ENCODE results near the gene SLC45A3.
"Not testable (repeated sequence)": the region's sequence is repeated elsewhere in the genome, so short reads cannot be mapped to it uniquely, and the experiment has no call there.

Gene SLC45A3, protein sequence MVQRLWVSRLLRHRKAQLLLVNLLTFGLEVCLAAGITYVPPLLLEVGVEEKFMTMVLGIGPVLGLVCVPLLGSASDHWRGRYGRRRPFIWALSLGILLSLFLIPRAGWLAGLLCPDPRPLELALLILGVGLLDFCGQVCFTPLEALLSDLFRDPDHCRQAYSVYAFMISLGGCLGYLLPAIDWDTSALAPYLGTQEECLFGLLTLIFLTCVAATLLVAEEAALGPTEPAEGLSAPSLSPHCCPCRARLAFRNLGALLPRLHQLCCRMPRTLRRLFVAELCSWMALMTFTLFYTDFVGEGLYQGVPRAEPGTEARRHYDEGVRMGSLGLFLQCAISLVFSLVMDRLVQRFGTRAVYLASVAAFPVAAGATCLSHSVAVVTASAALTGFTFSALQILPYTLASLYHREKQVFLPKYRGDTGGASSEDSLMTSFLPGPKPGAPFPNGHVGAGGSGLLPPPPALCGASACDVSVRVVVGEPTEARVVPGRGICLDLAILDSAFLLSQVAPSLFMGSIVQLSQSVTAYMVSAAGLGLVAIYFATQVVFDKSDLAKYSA

DNA sequence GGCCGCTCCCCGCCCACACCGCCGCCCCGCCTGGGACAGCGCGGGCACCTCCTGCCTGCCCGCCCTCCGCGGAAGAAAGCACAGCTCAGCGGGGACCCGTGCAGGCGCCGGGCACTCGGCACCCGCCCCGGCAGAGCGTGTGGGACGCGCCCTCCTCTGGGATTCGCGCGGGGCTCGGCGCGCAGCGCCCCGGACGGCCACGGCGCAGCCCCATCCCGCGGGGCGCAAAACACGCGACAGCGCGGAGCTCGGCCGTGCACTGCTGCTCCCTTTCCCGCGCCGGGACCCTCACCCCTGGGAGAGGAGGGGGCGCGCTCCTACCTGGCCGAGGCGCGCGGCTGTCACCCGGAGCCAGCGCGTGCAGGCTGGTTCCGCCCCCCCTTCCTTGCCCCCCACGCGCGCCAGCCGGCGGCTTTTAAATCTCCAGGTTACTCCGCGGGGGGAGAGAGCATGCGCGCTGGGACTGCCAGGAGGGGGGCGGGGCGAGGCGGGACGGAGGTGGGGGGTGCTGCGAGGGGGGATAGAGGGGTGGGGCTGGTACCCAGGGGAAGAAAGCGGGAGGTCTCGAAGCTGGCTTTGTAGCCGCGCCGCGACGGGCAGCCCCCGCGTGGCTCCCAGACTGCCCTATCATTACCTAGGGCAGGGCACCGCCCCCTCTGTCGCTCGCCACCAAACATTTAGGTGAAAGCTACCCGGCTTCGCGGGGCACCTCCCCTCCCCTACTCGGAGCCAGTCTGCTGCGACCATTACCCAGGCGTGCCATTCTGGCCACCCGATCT lies at the start of gene SLC45A3:
Gene SLC45A3, minus strand, starts transcription at position 437 of the 779 bp plus-strand sequence. CDS start 15,853 bp downstream, outside the sequence.
- Histone ChIP-seq H3K27ac (ENCODE audit: low read depth, low read length) (no peak within 1 kb of the TSS), H3K36me3 (ENCODE audit: control insufficient read depth, insufficient read depth, low read length) (no peaks in the 10 kb centered on the region), H3K27me3 (ENCODE audit: control insufficient read depth, insufficient read depth, low read length) (no peaks in the 10 kb centered on the region), H3K4me1 (ENCODE audit: control insufficient read depth, insufficient read depth, low read length) (no peaks in the 10 kb centered on the region), H3K4me3 (ENCODE audit: low read length) (peak within 1 kb of the TSS; percentile 71), H3K9ac (ENCODE audit: low read length) (no peak within 1 kb of the TSS)

DNA sequence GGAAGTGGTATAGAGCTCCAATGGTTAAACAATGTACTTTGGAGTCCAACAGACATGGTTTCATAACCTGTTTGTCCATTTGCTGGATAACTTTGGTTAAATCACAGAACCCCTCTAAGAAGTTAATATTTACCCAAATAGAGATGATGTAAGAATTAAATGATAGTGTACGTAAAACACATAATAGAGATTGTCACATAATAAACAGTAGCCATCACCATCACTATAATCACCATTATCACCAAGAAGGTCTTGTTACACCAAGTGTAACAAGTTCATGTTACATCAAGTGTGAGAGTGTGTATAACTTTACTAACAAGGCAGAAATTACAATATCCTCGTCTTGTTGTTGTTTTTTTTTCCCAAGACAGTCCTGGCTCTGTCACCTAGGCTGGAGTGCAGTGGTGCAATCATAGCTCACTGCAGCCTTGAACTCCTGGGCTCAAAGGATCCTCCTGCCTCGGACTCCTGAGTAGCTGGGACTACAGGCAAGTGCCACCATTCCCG lies 46.4 kb upstream of the SLC45A3 start:
- Histone ChIP-seq H3K36me3 (ENCODE audit: control insufficient read depth, insufficient read depth, low read length) (peaks cover 3% of the 10 kb centered on the region), H3K27ac (ENCODE audit: low read depth, low read length) (no peak overlapping the region), H3K9ac (ENCODE audit: low read length) (no peak overlapping the region), H3K27me3 (ENCODE audit: control insufficient read depth, insufficient read depth, low read length) (no peaks in the 10 kb centered on the region), H3K4me1 (ENCODE audit: control insufficient read depth, insufficient read depth, low read length) (no peaks in the 10 kb centered on the region), H3K4me3 (ENCODE audit: low read length) (no peak overlapping the region)

DNA sequence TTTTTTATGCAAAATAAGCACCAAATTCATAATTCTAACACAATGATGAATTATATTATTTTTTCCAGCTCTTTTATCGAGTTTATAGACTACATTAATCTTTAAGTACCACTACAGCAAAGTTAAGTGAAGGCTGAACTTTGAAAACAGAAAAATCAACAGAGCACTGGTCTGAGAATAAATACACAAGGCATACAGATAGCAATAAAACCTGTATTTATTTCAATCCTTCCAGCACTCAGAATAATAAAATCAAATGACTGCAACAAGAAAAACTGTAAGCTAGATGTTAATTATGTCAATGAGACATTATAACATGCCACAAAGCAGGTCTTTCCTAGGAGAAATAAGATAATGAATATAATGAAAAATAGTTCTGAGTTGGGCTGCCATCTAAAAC lies 45.2 kb upstream of the SLC45A3 start:
- H3K4me1 ChIP-seq (ENCODE audit: control insufficient read depth, insufficient read depth, low read length): no peaks in the 10 kb centered on the region
- no peak overlapping the region for H3K9ac ChIP-seq (ENCODE audit: low read length)
- H3K27me3 ChIP-seq (ENCODE audit: control insufficient read depth, insufficient read depth, low read length): no peaks in the 10 kb centered on the region
- H3K36me3 ChIP-seq (ENCODE audit: control insufficient read depth, insufficient read depth, low read length): peaks cover 6% of the 10 kb centered on the region
- no peak overlapping the region for H3K27ac ChIP-seq (ENCODE audit: low read depth, low read length)
- H3K4me3 ChIP-seq (ENCODE audit: low read length): no peak overlapping the region

DNA sequence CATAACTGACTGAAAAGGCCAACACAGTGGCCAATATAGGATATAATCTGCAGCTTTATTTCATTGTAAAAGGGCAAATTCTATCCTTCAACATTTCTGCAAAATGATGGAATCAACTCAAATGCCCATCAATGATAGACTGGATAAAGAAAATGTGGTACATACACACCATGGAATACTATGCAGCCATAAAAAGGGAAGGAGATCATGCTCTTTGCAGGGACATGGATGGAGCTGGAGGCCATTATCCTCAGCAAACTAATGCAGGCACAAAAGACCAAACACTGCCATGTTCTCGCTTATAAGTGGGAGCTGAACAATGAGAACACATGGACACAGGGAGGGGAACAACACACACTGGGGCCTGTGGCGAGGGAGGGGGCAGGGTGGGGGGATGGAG lies 40.4 kb upstream of the SLC45A3 start:
- peaks cover 16% of the 10 kb centered on the region for H3K36me3 ChIP-seq (ENCODE audit: control insufficient read depth, insufficient read depth, low read length)
- not testable (repeated sequence) for H3K9ac ChIP-seq (ENCODE audit: low read length); H3K27ac ChIP-seq (ENCODE audit: low read depth, low read length)

DNA sequence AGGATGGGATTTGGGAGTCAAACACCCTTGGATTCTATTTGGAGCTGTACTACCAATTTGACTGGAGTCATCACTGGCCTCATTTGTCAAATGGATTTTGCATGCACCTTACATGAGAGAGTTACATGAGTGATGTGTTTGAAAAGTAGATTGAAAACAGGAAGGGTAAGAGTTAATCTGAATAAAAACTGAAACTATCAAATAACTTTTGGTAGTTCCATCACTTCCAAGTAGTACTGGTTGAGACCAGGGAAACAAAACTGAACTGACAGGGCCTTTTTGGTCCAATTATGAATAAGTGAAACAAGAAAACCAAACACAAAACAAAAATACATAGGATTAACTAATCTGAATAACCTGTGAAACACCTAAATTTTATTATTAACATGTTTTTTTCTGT lies 39.5 kb upstream of the SLC45A3 start:
- Histone ChIP-seq H3K27me3 (ENCODE audit: control insufficient read depth, insufficient read depth, low read length) (no peaks in the 10 kb centered on the region), H3K9ac (ENCODE audit: low read length) (no peak overlapping the region), H3K27ac (ENCODE audit: low read depth, low read length) (no peak overlapping the region), H3K4me3 (ENCODE audit: low read length) (no peak overlapping the region), H3K4me1 (ENCODE audit: control insufficient read depth, insufficient read depth, low read length) (no peaks in the 10 kb centered on the region), H3K36me3 (ENCODE audit: control insufficient read depth, insufficient read depth, low read length) (peaks cover 23% of the 10 kb centered on the region)

More for the DNA sequence above, 40.4 kb upstream of the SLC45A3 start:
- H3K27me3 ChIP-seq (ENCODE audit: control insufficient read depth, insufficient read depth, low read length); H3K4me3 ChIP-seq (ENCODE audit: low read length); H3K4me1 ChIP-seq (ENCODE audit: control insufficient read depth, insufficient read depth, low read length): not testable (repeated sequence)

DNA sequence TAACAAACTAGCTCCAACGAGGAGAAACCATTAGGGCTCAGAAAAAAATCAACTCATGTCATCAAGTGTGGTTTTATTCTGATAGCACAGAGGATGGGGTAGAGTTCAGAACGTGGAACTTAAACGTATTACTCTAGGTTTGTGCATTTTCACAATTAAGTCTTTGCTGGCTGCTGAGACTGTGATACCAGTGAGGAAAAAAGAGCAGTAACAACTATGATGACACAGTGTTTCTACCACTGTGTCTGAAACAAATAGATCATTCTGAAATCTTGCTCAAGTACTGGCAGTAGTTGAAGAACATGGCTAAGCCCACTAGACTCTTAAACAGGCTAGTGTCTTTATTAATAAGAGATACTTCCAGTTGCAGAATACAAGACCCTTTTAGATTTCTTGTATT lies 38.7 kb upstream of the SLC45A3 start:
- no peaks in the 10 kb centered on the region for H3K4me1 ChIP-seq (ENCODE audit: control insufficient read depth, insufficient read depth, low read length)
- H3K36me3 ChIP-seq (ENCODE audit: control insufficient read depth, insufficient read depth, low read length): peaks cover 27% of the 10 kb centered on the region
- no peaks in the 10 kb centered on the region for H3K27me3 ChIP-seq (ENCODE audit: control insufficient read depth, insufficient read depth, low read length)
- no peak overlapping the region for H3K27ac ChIP-seq (ENCODE audit: low read depth, low read length)
- no peak overlapping the region for H3K9ac ChIP-seq (ENCODE audit: low read length)
- no peak overlapping the region for H3K4me3 ChIP-seq (ENCODE audit: low read length)

DNA sequence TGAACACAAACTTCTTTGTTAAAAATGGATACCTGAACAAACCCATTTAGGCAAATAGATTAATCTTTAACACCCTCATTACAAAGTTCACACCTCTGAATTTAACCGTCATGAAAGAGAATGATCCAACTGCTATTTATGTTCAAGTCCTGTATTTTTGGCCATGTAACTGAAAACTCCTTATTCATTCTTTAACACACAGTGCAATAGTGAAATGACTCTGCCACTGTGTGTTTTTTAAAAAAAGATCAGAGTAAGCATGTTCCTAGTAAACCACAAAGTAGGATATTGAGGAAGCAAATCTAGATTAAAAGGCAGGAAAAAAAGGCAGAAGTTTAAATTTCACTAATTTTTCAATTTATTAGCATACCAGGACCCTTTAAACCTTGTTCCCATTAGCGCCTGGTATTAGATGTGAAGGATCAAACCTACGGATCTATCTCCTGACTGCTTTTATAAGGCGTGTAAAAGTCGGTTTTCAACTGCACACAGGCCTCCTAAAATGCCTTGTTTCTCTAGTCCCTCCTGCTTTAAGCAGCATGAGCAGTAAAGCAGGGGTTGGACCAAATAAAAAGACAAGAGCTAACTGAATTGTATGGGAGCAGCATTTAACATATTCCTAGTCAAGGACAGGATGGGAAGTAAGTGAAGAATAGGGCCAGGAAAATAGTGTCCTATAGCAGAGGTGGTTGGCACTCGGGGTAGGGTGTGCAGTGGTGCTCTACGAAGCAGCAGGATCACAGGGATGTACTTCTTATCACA lies 36.2 kb upstream of the SLC45A3 start:
- H3K36me3 ChIP-seq (ENCODE audit: control insufficient read depth, insufficient read depth, low read length): peaks cover 27% of the 10 kb centered on the region
- H3K4me1 ChIP-seq (ENCODE audit: control insufficient read depth, insufficient read depth, low read length): no peaks in the 10 kb centered on the region
- H3K27me3 ChIP-seq (ENCODE audit: control insufficient read depth, insufficient read depth, low read length): no peaks in the 10 kb centered on the region
- no peak overlapping the region for H3K9ac ChIP-seq (ENCODE audit: low read length)
- no peak overlapping the region for H3K4me3 ChIP-seq (ENCODE audit: low read length)
- H3K27ac ChIP-seq (ENCODE audit: low read depth, low read length): no peak overlapping the region

DNA sequence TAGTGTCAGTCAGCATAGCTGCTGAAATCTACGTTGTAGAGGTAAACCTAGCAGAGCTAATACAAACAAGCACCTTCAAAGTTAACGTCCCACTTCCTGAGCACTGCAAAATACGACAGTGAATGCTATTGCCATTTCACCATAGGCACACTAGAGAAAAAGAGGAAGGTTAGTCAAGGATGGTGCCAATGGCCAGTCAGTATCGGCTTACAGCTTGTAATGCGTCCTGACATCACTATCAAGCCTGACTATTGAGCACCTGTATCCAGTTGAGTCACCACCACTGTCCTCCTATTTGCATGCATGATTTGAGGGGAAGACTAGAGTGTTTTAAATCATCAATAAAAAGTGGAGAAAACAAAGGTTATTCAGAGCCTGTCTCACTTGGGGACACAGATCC lies 35.3 kb upstream of the SLC45A3 start:
- H3K9ac ChIP-seq (ENCODE audit: low read length): no peak overlapping the region
- H3K27ac ChIP-seq (ENCODE audit: low read depth, low read length): no peak overlapping the region
- no peaks in the 10 kb centered on the region for H3K27me3 ChIP-seq (ENCODE audit: control insufficient read depth, insufficient read depth, low read length)
- no peak overlapping the region for H3K4me3 ChIP-seq (ENCODE audit: low read length)
- peaks cover 2% of the 10 kb centered on the region for H3K4me1 ChIP-seq (ENCODE audit: control insufficient read depth, insufficient read depth, low read length)
- H3K36me3 ChIP-seq (ENCODE audit: control insufficient read depth, insufficient read depth, low read length): peaks cover 25% of the 10 kb centered on the region

DNA sequence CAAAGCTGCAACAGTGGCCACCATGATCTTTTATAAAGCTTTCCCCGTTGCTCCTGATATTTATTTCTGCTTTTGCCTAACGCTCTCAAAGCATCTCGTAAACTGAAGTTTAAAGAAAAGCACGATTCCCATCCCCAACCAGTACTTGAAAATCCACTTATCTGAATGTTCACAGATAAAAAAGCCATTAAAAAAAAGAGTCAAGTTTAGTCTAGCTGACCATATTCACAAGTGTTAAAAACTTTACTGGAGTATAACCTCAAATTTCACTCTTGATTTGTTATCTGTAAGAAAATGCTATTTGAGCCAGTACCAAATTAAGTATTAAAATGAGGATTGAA lies 34.6 kb upstream of the SLC45A3 start:
- Histone ChIP-seq H3K27ac (ENCODE audit: low read depth, low read length) (no peak overlapping the region), H3K27me3 (ENCODE audit: control insufficient read depth, insufficient read depth, low read length) (no peaks in the 10 kb centered on the region), H3K4me3 (ENCODE audit: low read length) (no peak overlapping the region), H3K9ac (ENCODE audit: low read length) (no peak overlapping the region), H3K4me1 (ENCODE audit: control insufficient read depth, insufficient read depth, low read length) (peaks cover 2% of the 10 kb centered on the region), H3K36me3 (ENCODE audit: control insufficient read depth, insufficient read depth, low read length) (peaks cover 23% of the 10 kb centered on the region)

DNA sequence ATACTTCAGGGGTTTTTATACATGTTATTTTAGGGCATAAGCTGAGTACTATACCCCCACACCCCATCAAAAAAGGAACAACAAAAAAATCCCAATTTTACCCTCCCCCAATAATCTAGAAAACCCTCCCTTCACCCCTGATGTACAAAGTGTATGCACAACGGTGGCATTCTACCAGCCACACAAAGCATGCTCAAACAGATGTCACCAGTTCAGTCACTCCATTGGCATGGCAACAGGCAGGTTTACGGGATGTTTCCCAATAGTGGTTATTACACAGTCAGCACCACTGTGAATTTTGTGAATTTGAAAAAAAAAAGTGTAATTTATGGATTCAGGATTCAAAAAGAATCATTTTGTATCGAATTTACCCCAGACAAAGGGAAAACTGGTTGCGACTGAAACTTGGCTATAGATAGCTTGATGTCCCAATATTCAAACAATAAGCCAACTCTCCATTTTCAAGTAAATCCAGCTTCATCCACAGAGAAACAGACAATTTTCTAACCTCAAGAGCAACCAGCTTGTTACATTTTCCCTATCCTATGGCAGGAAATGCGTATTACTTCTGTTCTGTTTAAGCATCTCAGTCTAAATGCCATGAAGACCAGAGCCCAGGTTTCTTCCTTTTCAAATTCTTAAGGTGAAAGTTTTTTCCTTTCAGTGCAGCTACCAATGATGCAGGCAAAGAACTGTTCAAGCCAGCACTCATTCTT lies 34.0 kb upstream of the SLC45A3 start:
- H3K4me3 ChIP-seq (ENCODE audit: low read length): no peak overlapping the region
- H3K36me3 ChIP-seq (ENCODE audit: control insufficient read depth, insufficient read depth, low read length): peaks cover 23% of the 10 kb centered on the region
- H3K27ac ChIP-seq (ENCODE audit: low read depth, low read length): no peak overlapping the region
- H3K27me3 ChIP-seq (ENCODE audit: control insufficient read depth, insufficient read depth, low read length): no peaks in the 10 kb centered on the region
- H3K4me1 ChIP-seq (ENCODE audit: control insufficient read depth, insufficient read depth, low read length): peaks cover 2% of the 10 kb centered on the region
- H3K9ac ChIP-seq (ENCODE audit: low read length): no peak overlapping the region

DNA sequence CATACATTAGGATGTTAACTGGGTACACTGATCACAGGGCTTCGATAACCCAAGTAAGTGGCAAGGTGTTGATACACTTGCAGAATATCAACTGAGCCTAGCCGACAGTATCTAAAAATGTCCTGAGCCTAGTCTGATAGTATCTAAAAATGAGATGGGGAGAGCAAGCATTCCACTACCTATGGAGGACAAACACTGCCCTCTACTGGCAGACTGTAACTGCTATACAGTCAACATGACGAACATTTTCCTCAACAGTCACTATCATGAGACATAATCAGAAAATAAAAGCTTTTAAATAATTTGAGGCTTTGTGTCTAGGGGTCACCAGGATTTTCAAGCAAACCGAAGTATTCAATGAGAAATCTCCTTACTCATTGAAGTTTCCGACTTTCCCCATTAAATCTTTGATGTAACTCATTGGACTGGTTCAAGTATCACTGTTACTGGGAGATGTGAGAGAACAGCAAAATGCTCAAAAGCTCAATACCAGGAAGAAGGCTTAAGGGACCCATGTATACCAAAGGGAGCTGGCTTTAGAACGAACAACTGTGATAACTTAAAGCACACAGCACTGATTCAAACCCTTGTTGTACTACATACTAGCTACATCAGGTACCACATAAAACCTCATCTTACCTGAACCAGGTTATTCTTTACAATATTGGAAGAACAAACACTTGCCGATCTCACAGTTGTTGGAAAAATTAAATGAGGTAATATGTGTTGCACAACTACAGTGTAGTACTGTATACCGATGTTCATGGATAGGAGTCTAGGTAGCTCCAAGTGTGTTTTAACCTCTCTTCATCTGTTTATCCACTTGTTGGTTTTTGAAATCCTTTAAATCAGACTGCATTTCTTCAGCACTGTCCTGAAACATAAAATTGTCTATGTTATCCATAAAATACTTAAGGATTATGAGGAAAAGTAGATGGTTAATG lies 31.1 kb upstream of the SLC45A3 start:
- no peaks in the 10 kb centered on the region for H3K27me3 ChIP-seq (ENCODE audit: control insufficient read depth, insufficient read depth, low read length)
- peaks cover 12% of the 10 kb centered on the region for H3K36me3 ChIP-seq (ENCODE audit: control insufficient read depth, insufficient read depth, low read length)
- no peak overlapping the region for H3K4me3 ChIP-seq (ENCODE audit: low read length)
- peak overlapping the region; percentile 16 for H3K27ac ChIP-seq (ENCODE audit: low read depth, low read length)
- no peak overlapping the region for H3K9ac ChIP-seq (ENCODE audit: low read length)
- peaks cover 2% of the 10 kb centered on the region for H3K4me1 ChIP-seq (ENCODE audit: control insufficient read depth, insufficient read depth, low read length)
